Measurements from ENCODE around the gene PLEKHA3. TPM values are rescaled to one million over a fixed set of nuclear protein-coding genes. Genes with fewer than 3 reads are reported as not detected.

PLEKHA3 gene
- polyA plus RNA-seq, 1 donor (not counting 4 experiments of a cell fraction or from before 2014, with no cell fraction given): 15.8 TPM

DNA sequence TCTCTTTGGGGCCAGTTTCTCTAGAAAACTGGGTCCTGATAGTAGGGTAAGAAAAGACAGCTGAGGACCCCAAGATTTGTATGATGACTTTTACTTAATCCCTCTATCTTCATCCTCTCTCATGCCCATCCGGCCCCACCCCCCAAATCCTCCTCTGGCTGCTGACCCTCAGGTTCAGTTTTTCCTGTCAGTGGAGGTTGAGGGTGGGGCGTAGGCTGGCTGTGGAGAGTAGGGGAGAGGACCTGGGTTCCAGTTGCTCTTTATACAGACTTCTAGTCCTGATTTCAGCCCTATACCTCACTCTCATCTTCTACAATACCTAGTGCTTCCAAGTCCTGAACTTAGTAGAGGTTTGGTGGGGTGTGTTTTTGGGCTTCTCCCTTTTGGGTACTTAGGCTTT, 28.4 kb downstream of the PLEKHA3 start:
- Histone ChIP-seq H3K27ac (ENCODE audit: control insufficient read depth, insufficient read depth, low read length) (no peak overlapping the region), H3K9me1 (ENCODE audit: control insufficient read depth, extremely low read depth, insufficient read depth, low read length) (no peaks in the 10 kb centered on the region), H3K9ac (ENCODE audit: control insufficient read depth, extremely low read depth, insufficient read depth, low read length) (no peak overlapping the region), H4K20me1 (ENCODE audit: control insufficient read depth, extremely low read depth, insufficient read depth, low read length) (no peaks in the 10 kb centered on the region), H3K4me3 (ENCODE audit: control insufficient read depth in 2 of 3, extremely low read depth in 1 of 3, insufficient read depth in 2 of 3, low read depth in 1 of 3, low read length in 3 of 3) (no peak overlapping the region), H3K9me3 (ENCODE audit: control insufficient read depth, low read depth, low read length) (no peaks in the 10 kb centered on the region), H3K4me1 (ENCODE audit: control insufficient read depth, extremely low read depth, insufficient read depth, low read length) (no peaks in the 10 kb centered on the region), H3K27me3 (ENCODE audit: control insufficient read depth, extremely low read depth, insufficient read depth, low read length) (no peaks in the 10 kb centered on the region), H3K79me2 (ENCODE audit: control insufficient read depth, insufficient read depth, low read length) (no peaks in the 10 kb centered on the region), H3K36me3 (ENCODE audit: control insufficient read depth in 2 of 2, extremely low read depth in 1 of 2, insufficient read depth in 2 of 2, low read length in 2 of 2) (no peaks in the 10 kb centered on the region), H2AFZ (ENCODE audit: control insufficient read depth, low read length) (no peak overlapping the region), H3K4me2 (ENCODE audit: control insufficient read depth, extremely low read depth, insufficient read depth, low read depth, low read length) (no peak overlapping the region)
- no peak for DNase-seq (ENCODE audit: low read depth, low spot score)
- dilution Hi-C loops (cut with MboI; ENCODE audit: extremely low pct_ligation_motif_present, low sequenced_read_pairs): no loop called here
- FAIRE-seq: no peak
- no peak for TF ChIP-seq EZH2 (IDR thresholded peaks at IDR 0.05; ENCODE audit: low read length)
- TF ChIP-seq, protein P1, sequence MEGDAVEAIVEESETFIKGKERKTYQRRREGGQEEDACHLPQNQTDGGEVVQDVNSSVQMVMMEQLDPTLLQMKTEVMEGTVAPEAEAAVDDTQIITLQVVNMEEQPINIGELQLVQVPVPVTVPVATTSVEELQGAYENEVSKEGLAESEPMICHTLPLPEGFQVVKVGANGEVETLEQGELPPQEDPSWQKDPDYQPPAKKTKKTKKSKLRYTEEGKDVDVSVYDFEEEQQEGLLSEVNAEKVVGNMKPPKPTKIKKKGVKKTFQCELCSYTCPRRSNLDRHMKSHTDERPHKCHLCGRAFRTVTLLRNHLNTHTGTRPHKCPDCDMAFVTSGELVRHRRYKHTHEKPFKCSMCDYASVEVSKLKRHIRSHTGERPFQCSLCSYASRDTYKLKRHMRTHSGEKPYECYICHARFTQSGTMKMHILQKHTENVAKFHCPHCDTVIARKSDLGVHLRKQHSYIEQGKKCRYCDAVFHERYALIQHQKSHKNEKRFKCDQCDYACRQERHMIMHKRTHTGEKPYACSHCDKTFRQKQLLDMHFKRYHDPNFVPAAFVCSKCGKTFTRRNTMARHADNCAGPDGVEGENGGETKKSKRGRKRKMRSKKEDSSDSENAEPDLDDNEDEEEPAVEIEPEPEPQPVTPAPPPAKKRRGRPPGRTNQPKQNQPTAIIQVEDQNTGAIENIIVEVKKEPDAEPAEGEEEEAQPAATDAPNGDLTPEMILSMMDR (optimal IDR thresholded peaks at IDR 0.05 in 1 of 3, IDR thresholded peaks at IDR 0.05 in 1 of 3, conservative IDR thresholded peaks at IDR 0.05 in 1 of 3; ENCODE audit: extremely low read depth in 1 of 3, insufficient read depth in 2 of 3, low read length in 3 of 3): no peak

DNA sequence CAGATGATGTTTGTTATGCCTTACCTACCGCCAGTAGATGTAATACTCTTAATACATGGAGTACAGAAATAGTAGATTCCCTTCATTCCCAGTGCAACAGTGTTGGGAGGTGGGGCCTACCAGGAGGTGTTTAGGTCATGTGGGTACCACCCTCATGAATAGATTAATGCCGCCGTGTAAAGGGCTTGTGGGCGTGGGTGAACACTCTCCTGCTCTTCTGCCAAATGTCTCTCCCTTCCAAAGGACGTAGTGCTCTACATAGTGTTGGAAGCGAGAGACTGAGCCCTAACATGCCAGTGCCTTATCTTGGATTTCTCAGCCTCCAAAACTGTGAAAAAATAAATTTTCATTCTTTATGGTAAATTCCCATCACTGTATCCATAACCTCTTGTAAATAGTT, 30.1 kb downstream of the PLEKHA3 start:
- no peak for DNase-seq (ENCODE audit: low read depth, low spot score)
- no peaks in the 10 kb centered on the region for H3K9me1 ChIP-seq (ENCODE audit: control insufficient read depth, extremely low read depth, insufficient read depth, low read length)
- no peak for FAIRE-seq
- H3K9me3 ChIP-seq (ENCODE audit: control insufficient read depth, low read depth, low read length): no peaks in the 10 kb centered on the region
- H3K4me1 ChIP-seq (ENCODE audit: control insufficient read depth, extremely low read depth, insufficient read depth, low read length): peaks cover 11% of the 10 kb centered on the region
- no peaks in the 10 kb centered on the region for H3K27me3 ChIP-seq (ENCODE audit: control insufficient read depth, extremely low read depth, insufficient read depth, low read length)
- dilution Hi-C loops (cut with MboI; ENCODE audit: extremely low pct_ligation_motif_present, low sequenced_read_pairs): no loop called here
- H3K27ac ChIP-seq (ENCODE audit: control insufficient read depth, insufficient read depth, low read length): no peak overlapping the region
- no peaks in the 10 kb centered on the region for H3K79me2 ChIP-seq (ENCODE audit: control insufficient read depth, insufficient read depth, low read length)
- no peak overlapping the region for H2AFZ ChIP-seq (ENCODE audit: control insufficient read depth, low read length)
- H4K20me1 ChIP-seq (ENCODE audit: control insufficient read depth, extremely low read depth, insufficient read depth, low read length): no peaks in the 10 kb centered on the region
- TF ChIP-seq, protein P1 (optimal IDR thresholded peaks at IDR 0.05 in 1 of 3, IDR thresholded peaks at IDR 0.05 in 1 of 3, conservative IDR thresholded peaks at IDR 0.05 in 1 of 3; ENCODE audit: extremely low read depth in 1 of 3, insufficient read depth in 2 of 3, low read length in 3 of 3): no peak
- TF ChIP-seq EZH2 (IDR thresholded peaks at IDR 0.05; ENCODE audit: low read length): no peak
- H3K9ac ChIP-seq (ENCODE audit: control insufficient read depth, extremely low read depth, insufficient read depth, low read length): no peak overlapping the region
- no peak overlapping the region for H3K4me2 ChIP-seq (ENCODE audit: control insufficient read depth, extremely low read depth, insufficient read depth, low read depth, low read length)
- no peaks in the 10 kb centered on the region for H3K36me3 ChIP-seq (ENCODE audit: control insufficient read depth in 2 of 2, extremely low read depth in 1 of 2, insufficient read depth in 2 of 2, low read length in 2 of 2)
- H3K4me3 ChIP-seq (ENCODE audit: control insufficient read depth in 2 of 3, extremely low read depth in 1 of 3, insufficient read depth in 2 of 3, low read depth in 1 of 3, low read length in 3 of 3): no peak overlapping the region

All from keratinocyte (primary cell).